Astrocyte (in vitro differentiated cells and primary cell): ENCODE results near the gene KIAA1217.

Source experiments
- EZH2 ChIP-seq: IDR thresholded peaks from 2 replicates; pipeline ENCODE4 v1.6.1; 2012; ENCODE audit warnings: mild to moderate bottlenecking, low read length, inconsistent platforms; ENCODE audit not compliant: insufficient read depth
- TF ChIP-seq, protein P1 (sequence below): IDR thresholded peaks from 2 replicates; pipeline ENCODE4 v1.5.1; 2011; ENCODE audit warnings: low read depth, mild to moderate bottlenecking, inconsistent platforms, low read length, moderate library complexity; ENCODE audit not compliant: insufficient read depth

DNA sequence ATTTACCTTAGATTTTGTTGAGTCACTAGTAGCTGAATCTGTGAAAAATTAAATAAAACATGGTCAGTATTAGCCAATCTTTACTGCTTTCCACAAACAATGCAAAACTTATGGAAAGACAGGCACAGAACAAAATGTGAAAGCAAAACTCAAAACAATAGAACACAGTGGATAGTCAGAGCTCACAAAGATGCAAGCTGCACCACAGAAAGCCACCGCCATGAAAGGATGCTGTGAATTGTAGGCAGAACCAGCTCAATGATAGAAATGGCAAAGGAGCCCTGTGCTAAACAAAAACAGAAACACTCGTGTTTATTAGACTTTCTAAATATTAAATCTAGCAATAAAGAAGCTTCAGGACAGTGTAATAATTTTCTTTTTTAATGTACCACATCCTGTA is 380.3 kb downstream of the KIAA1217 start:
- TF ChIP-seq, protein P1, sequence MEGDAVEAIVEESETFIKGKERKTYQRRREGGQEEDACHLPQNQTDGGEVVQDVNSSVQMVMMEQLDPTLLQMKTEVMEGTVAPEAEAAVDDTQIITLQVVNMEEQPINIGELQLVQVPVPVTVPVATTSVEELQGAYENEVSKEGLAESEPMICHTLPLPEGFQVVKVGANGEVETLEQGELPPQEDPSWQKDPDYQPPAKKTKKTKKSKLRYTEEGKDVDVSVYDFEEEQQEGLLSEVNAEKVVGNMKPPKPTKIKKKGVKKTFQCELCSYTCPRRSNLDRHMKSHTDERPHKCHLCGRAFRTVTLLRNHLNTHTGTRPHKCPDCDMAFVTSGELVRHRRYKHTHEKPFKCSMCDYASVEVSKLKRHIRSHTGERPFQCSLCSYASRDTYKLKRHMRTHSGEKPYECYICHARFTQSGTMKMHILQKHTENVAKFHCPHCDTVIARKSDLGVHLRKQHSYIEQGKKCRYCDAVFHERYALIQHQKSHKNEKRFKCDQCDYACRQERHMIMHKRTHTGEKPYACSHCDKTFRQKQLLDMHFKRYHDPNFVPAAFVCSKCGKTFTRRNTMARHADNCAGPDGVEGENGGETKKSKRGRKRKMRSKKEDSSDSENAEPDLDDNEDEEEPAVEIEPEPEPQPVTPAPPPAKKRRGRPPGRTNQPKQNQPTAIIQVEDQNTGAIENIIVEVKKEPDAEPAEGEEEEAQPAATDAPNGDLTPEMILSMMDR = no peak
- no peak for TF ChIP-seq EZH2
